ELF-1 (cell line): ENCODE data around the gene CNTFR.
"Not testable (repeated sequence)": the region's sequence is repeated elsewhere in the genome, so short reads cannot be mapped to it uniquely, and the experiment has no call there.

Experiments used
- DNase-seq: peaks from one replicate; pipeline ENCODE4 v3.0.0-alpha.2; 2016; ENCODE audit warnings: low read depth, low spot score

Gene CNTFR

GRCh38 chr9:34589636-34590380 lies at the start of gene CNTFR:
TSS of gene CNTFR (minus strand) at chr9:34589724. CDS start at chr9:34568981, 20,743 bp downstream.
- DNase-seq, result peak; percentile 36

DNA sequence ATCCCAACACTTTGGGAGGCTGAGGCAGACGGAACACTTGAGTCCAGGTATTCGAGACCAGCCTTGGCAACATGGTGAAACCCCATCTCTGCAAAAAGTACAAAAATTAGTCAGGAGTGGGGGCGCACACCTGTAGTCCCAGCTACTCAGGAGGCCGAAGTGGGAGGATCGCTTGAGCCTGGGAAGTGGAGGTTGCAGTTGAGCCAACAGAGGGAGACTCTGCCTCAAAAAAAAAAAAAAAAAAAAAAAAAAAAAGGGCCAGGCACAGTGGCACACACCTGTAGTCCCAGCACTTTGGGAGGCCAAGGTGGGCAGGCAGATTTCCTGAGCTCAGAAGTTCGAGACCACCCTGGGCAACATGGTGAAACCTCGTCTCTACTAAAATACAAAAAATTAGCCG lies 49.8 kb upstream of the CNTFR start:
- DNase-seq, result not testable (repeated sequence)

GRCh38 chr9:34638138-34638445 lies 48.6 kb upstream of the CNTFR start:
- no peak for DNase-seq

DNA sequence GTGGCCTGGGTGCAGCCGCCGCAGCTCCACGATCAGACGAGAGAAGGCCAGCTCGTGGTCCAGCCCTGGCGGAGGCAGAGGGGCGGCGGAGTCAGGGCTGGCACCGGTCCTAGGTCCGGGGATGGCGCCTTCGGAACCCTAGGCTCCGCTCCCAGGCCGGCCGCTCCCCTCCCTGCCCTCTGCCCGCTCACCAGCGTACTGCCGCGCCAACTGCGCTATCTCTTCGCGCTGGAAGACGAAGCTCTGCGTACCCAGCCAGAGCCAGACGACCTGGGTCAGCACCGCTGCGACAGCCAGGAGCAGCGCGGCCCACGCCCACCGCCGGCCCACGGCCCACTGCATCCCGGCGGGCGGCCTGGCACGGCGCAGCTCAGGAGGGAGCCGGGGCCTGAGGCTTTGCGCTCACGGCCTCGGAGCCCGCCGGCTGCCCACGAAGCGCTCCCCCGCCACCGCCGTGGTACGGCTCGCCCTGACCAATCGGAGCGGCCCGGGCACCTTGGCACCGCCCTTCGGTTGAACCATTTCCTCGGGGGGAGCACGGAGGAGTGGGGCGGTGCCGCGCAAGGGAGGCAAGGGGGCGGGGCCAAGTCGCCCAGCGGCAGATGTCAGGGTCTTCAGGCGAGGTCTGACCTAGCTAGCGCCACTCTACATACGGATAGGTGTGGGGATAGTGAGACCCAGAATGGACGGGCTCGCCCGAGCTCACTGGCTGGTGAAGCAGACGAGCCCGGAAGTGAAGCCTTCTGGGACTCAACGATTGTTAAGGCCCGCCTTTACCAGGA lies 48.0 kb upstream of the CNTFR start, which contains the start of gene SIGMAR1:
Gene SIGMAR1, minus strand, starts transcription at position 432 of the 782 bp plus-strand sequence. Its CDS starts 90 bp downstream, at position 342.
- DNase-seq, result peak; percentile 93

GRCh38 chr9:34636791-34637355 lies 47.3 kb upstream of the CNTFR start:
- DNase-seq, result no peak

GRCh38 chr9:34635556-34635955 lies 46.0 kb upstream of the CNTFR start:
- no peak for DNase-seq

DNA sequence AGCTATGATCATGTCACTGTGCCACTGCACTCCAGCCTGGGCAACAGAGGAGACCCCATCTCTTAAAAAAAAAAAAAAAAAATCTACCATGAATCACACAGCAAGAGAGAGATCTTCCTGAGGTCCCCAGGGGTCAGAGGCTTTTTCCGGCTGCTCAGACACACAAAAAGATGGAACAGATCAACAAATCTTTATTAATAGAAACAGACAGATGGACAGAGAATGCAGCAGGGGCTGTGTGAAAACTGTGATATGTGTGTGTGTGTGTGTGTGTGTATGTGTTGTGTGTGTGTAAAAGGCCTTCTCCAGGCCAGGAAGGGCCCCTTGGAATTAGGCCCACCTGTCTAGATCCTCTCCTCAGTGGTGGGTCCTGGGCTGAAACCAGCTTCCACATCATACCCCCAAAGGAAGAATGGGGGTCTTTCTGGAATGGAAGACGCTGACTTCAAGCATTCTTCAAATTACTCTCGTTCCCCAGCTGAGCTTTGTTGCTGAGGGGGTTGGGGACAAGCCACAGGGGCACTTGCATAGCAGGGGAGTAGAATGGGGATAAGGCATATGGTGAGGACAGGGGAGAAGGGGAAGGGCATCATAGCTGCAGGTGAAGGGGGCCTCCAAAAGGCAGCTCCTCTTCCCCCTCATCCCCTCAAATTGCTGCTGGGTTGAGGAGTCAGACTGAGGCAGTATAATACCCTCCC lies 45.2 kb upstream of the CNTFR start:
- no peak for DNase-seq

DNA sequence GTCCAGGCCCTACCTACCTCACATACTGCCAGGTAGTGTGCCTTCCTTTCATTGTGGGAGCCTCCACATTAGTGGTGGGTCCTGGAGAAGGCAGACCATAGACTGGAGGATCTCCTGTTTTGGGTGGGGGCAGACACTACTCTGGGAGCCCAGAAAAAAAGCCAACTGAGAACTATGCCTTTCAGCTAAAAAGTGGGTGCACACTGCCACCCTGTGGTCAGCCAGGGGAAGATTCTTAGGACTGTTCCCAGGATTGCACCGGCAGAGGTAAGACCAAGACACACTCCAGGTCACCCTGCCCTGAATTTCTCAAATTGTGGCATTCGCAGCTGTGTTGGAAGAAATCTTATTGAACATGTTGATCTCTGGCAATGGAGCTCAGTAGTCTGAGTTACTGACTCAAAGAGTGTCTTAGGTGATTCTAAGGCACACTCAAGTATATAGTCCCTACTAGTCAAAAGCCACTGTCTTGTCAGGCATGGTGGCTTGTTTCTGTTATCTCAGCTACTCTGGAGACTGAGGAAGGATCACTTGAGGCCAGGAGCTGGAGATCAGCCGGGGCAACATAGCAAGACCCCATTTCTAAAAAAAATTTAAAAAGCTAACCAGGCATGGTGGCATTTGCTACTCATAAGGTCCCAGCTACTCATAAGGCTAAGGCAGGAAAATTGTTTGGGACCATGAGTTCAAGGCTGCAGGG lies 44.5 kb upstream of the CNTFR start:
- peak; percentile 83 for DNase-seq

GRCh38 chr9:34633166-34633565 lies 43.6 kb upstream of the CNTFR start:
- DNase-seq, result no peak

DNA sequence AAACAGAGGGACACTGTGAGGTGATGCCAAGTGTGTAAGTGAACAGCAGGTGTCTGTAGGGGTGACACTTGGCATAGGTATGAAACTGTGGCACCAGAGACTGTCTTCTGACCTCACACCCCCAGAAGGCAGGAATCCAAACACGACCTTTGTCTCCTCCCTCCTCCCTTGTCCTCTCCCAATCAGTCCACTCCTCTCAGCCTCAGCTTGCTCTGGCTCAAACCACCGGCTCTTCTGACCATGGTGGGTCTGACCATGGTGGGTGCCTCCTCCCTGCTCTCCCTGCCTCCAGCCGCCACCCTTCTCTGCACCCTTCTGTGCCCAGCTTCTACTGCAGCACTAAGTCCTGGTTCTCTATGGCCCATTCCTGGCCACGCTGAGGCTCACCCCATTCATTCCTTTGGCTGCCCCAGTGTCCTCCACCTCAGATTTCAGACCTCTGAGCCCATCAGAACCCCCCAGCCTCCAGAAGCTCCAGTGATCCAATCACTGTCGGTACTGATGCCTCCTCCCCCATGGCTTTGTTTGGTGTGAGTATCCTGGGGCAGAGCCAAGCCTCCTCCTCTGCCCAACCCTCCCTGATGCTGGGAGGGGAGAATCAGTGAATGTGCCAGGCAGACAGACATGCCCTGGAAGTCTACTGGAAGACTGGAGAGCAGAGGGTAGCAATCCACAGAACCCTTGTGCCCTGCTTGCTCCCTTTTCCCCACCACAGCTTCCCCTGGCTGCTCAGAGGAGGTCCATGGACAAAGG lies 41.1 kb upstream of the CNTFR start:
- no peak for DNase-seq

- DNase-seq, result no peak
Measured at GRCh38 chr9:34629491-34629808, 39.9 kb upstream of the CNTFR start.

DNA sequence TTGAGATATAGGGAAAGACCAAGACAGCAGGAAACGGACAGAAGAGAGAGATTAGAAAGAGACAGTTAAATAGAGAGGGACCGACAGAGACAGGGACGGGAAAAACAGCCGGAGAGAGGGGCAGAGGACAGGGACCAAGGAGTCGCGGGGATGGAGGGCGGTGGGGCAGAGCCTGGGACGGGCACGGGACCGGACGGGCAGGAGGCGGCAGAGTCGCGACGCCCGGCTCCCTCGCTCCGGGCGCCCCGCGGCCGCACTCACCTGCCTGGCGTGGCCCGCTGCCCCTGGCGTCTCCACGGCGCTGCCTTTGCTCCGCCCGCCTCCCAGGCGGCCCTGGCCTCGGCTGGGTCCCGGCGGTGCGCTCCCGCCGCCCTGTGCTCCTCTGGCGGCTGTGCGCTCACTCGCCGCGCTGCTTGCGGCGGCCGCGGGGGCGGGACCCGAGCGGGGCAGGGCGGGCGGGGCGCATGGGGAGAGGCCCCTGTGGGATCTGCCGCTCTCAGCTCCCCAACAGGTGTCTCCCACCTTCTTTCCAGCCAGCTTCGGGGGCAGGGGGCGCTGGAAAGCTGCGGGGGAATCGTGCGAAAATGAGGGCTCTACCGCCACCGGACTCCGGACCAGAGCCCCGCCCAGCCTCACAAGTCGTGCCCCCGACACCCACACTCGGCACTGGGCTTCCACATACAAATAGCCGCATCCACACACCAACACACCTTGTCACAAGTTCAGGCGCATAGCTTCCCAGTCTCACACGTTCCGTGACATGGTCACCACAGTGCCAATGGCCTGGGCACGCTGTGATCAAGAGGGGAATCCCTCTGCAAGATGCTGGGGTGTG lies 39.3 kb upstream of the CNTFR start, which contains the start of gene ARID3C:
Gene ARID3C, minus strand, starts transcription at position 411 of the 835 bp plus-strand sequence. CDS start 1,052 bp downstream, outside the sequence.
- no peak for DNase-seq

- DNase-seq, result no peak
Measured at GRCh38 chr9:34627716-34628655, 38.5 kb upstream of the CNTFR start.

DNA sequence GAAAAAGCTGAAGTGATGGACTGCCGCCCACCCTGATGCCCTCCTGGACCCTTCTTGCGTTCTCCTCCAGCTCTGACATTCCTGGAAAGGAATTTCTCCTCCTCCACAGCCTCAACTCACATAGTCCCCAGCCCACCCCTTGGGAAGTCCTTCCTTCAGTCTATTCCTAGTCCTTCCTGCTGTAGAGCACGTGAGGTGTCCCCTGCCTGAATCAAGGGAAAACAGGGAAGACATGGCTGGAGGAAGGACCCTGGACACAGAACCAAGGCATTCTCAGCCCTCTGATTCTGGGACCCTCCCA lies 35.6 kb upstream of the CNTFR start:
- DNase-seq, result no peak

GRCh38 chr9:34624475-34625185 lies 35.1 kb upstream of the CNTFR start:
- peak; percentile 70 for DNase-seq

GRCh38 chr9:34623374-34624235 lies 34.1 kb upstream of the CNTFR start:
- peak; percentile 25 for DNase-seq
